Epithelial cell of proximal tubule (primary cell): ENCODE results near the gene IL17D. TPM values are rescaled to one million over a fixed set of nuclear protein-coding genes. Genes with fewer than 3 reads are reported as not detected.

Experiments
- DNase-seq: peaks from one replicate; pipeline ENCODE4 v3.0.0-alpha.2; 2011; ENCODE audit warnings: low read depth
- H3K4me3 ChIP-seq: 2 replicates; pipeline ENCODE4 v1.5.1; 2011; ENCODE audit warnings: low read depth, mild to moderate bottlenecking, low read length
- total RNA-seq: library from RNA; depleted of rRNA; stranded (reverse); fragments of >200 nt; gene quantifications from 2 replicates; pipeline ENCODE4 v1.2.3, GENCODE V29; 2015
- TF ChIP-seq, protein P1 (sequence below): conservative IDR thresholded peaks from 2 replicates; pipeline ENCODE4 v1.5.1; 2012; ENCODE audit warnings: low read depth, mild to moderate bottlenecking, low read length

Gene IL17D
- total RNA-seq, 1 donor from 2014 or later: 0.35 TPM

DNA sequence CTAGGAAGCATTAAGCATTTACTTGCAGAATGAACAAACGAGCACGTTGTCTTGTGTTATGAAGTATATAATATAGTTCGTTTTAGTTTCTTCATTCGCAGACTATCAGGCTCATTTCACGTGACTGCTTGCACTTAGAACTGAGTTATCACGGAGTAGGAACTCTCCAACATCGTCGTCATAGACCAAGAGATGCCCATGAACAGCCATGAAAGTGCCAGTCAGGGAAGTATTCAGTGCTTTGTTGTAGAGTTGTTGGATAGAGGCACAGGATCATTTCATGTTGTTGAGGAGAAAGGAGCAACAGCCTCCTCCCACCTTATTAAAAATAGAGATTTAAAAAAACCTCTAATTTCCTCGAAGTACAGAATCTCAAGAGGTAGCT, 977 bp upstream of the IL17D start:
- peak overlapping the region; percentile 64 for H3K4me3 ChIP-seq
- DNase-seq: no peak
- TF ChIP-seq, protein P1, sequence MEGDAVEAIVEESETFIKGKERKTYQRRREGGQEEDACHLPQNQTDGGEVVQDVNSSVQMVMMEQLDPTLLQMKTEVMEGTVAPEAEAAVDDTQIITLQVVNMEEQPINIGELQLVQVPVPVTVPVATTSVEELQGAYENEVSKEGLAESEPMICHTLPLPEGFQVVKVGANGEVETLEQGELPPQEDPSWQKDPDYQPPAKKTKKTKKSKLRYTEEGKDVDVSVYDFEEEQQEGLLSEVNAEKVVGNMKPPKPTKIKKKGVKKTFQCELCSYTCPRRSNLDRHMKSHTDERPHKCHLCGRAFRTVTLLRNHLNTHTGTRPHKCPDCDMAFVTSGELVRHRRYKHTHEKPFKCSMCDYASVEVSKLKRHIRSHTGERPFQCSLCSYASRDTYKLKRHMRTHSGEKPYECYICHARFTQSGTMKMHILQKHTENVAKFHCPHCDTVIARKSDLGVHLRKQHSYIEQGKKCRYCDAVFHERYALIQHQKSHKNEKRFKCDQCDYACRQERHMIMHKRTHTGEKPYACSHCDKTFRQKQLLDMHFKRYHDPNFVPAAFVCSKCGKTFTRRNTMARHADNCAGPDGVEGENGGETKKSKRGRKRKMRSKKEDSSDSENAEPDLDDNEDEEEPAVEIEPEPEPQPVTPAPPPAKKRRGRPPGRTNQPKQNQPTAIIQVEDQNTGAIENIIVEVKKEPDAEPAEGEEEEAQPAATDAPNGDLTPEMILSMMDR: no peak

DNA sequence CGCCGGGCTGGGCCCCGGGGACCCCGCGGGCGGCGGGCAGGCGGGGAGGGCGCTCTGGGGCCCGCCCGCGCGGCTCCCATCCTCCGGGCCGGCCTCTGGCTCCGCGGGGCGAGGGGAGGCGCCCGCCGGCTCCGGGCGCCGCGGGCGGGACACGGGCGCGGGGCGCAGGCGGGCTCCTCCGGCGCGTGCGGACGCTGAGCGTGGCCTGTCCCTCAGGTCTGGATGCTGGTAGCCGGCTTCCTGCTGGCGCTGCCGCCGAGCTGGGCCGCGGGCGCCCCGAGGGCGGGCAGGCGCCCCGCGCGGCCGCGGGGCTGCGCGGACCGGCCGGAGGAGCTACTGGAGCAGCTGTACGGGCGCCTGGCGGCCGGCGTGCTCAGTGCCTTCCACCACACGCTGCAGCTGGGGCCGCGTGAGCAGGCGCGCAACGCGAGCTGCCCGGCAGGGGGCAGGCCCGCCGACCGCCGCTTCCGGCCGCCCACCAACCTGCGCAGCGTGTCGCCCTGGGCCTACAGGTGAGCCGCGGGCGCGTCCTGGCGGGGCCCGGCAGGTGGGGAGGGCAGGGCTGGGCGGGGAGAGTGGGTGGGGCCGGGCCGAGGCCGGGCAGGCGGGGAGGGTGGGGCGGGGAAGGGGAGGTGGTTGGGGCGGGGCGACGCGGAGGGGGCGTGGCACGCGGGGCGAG, 420 bp downstream of the IL17D start:
- TF ChIP-seq, protein P1: peak; percentile 45
- peak overlapping the region; percentile 45 for H3K4me3 ChIP-seq
- DNase-seq: no peak

DNA sequence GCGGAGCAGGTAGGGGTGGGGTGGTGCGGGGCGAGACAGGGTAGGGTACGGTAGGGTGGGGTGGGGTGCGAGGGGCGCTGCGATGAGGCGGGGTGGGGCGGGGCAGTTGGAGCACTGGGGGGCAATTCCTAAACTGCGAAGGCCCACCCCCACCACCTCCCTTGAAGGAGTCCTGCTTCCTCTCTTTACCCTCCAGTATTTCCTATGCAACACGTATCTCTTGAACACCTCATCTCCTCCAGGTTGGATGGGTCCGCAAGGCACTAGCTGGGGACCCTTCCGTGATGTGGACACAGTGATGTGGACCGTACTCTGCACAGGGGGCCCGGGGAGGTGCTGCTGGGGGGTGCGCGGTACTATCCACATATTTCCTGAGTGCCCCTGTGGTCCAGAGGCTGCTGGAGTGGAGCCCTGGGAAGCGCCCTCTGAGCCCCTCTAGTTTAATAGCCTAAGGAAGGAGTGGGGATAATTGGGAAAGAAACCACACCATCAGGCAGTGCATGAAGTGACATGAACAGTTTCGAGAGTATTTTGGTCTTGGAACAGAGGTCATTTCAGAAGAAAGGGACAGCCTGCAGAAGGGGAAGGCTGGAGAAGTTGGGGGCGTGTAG, 1.1 kb downstream of the IL17D start:
- no peak for DNase-seq
- peak overlapping the region; percentile 30 for H3K4me3 ChIP-seq
- TF ChIP-seq, protein P1: no peak

DNA sequence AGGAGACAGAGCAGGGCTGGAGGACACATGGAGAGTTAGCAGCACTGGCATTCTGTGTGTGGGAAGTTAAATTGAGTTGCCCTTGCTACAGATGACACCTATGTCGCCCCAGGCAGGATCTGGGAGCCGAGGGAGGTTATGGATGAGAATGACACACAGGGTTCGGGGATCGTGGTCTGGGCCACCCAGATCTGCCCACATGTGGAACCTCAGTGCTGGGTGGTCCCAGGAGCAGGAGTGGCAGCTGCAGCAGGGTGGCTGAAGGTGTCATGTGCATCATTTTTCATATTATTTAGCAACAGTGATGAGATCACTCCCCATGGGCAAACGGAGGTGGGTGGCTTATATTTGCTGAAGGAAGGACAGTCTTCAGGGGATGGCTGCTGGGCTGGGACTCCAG, 3.2 kb downstream of the IL17D start:
- TF ChIP-seq, protein P1: no peak
- no peak for DNase-seq
- no peak overlapping the region for H3K4me3 ChIP-seq

DNA sequence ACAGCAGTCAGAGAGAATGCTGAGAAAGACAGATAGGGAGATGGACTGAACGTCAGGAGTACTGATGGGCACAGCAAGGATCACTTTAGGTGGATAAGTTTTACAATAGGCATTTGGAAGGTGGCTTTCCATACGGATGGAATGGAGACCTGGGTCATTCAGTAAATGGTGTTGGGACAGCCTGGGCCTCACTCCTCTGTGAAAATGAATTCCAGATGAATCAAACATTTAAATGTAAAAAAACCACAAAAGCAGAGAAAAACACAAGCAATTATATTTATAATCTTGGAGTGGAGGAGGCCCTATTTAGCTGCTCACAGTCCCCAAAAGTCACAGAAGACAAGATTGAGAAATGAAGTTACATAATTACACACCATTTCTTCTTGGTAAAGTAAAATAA, 4.7 kb downstream of the IL17D start:
- TF ChIP-seq, protein P1: no peak
- no peak for DNase-seq
- H3K4me3 ChIP-seq: no peak overlapping the region

DNA sequence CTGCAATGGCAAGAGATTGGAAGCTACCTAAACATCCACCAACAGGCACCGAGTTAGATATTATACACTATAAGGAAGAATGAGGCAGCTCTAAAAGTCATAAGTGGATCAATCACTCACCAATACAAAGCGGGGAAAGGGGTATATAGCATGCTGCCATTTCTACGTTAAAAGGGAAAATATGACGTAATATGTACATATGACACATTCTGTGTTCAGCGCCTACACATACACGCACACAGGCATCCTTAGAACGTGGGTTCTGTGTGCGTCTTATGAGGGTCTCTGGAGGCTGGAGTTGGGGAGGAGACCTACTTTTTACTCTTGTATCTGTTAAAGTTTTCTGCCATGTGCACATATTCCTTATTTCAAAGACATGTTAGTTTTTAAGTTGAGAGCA, 5.9 kb downstream of the IL17D start:
- DNase-seq: no peak
- no peak overlapping the region for H3K4me3 ChIP-seq
- TF ChIP-seq, protein P1: no peak

DNA sequence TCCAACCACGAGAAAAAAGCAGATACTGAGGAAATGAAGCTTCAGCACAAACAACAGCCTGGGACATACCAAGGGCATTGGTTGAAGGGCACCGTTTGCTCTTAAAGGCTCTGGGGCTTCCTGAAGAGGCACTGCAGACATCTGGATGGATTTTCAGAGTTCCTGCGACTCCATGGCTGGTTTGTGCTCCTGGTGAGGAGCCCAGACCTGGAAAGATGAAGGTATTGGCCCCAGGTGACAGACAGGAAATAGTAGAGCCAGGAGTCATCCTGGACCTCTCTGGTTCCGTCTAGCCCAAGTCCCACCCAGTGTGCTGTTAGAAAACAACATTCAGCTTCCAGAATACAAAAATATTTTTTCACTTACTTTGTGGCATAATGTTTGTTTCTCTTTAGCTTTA, 6.3 kb downstream of the IL17D start:
- TF ChIP-seq, protein P1: no peak
- no peak for DNase-seq
- H3K4me3 ChIP-seq: no peak overlapping the region
